ENCODE data around the gene DUSP6. TPM values are rescaled to one million over a fixed set of nuclear protein-coding genes. Genes with fewer than 3 reads are reported as not detected.

DUSP6 gene
- total RNA-seq, 4 donors from 2014 or later, result 22.9 to 83.4 (median 53.2) TPM

GRCh38 chr12:89328151-89329030, 23.9 kb downstream of the DUSP6 start:
- WGBS, 2 donors (ENCODE audit: low coverage in 1 of 2), result 74 to 91% methylated on average over 5 to 9 of the region's 9 CpGs

GRCh38 chr12:89327486-89328094, 24.7 kb downstream of the DUSP6 start:
- intact Hi-C loops (cut with DNase I; ENCODE audit: low total_unique reads), result no loop called here
- Histone ChIP-seq H3K4me1 (peaks cover 0 to 7% (median 4%) of the 10 kb centered on the region in 4 donors), H3K9me3 (peaks cover 0 to 3% of the 10 kb centered on the region in 2 donors), H3K27me3 (no peaks in the 10 kb centered on the region), H3K4me3 (no peak overlapping the region), H3K36me3 (no peaks in the 10 kb centered on the region), H3K27ac (peak overlapping the region in 2 of 4 donors; percentile 21 to 35)
- TF ChIP-seq POLR2AphosphoS5 (IDR thresholded peaks at IDR 0.05) (no peak), EP300 (IDR thresholded peaks at IDR 0.05; ENCODE audit: low read depth) (no peak), POLR2A (IDR thresholded peaks at IDR 0.05) (no peak)
- TF ChIP-seq, protein P1, sequence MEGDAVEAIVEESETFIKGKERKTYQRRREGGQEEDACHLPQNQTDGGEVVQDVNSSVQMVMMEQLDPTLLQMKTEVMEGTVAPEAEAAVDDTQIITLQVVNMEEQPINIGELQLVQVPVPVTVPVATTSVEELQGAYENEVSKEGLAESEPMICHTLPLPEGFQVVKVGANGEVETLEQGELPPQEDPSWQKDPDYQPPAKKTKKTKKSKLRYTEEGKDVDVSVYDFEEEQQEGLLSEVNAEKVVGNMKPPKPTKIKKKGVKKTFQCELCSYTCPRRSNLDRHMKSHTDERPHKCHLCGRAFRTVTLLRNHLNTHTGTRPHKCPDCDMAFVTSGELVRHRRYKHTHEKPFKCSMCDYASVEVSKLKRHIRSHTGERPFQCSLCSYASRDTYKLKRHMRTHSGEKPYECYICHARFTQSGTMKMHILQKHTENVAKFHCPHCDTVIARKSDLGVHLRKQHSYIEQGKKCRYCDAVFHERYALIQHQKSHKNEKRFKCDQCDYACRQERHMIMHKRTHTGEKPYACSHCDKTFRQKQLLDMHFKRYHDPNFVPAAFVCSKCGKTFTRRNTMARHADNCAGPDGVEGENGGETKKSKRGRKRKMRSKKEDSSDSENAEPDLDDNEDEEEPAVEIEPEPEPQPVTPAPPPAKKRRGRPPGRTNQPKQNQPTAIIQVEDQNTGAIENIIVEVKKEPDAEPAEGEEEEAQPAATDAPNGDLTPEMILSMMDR (IDR thresholded peaks at IDR 0.05), result no peak
- in situ Hi-C loops (cut with MboI; ENCODE audit: low pct_ligation_motif_present in 1 of 4, low pct_unique_long_range_greater_than_20kb in 1 of 4, low sequenced_read_pairs in 3 of 4), result no loop called here
- 69 to 77% methylated on average over 8 of the region's 8 CpGs for WGBS, 2 donors (ENCODE audit: low coverage in 1 of 2)
- DNase-seq, result no peak

More at GRCh38 chr12:89328151-89329030, 23.9 kb downstream of the DUSP6 start:
- peaks cover 0 to 3% of the 10 kb centered on the region in 2 donors for H3K9me3 ChIP-seq
- no peak for DNase-seq
- peaks cover 0 to 10% (median 4%) of the 10 kb centered on the region in 4 donors for H3K4me1 ChIP-seq
- no peak overlapping the region for H3K4me3 ChIP-seq
- intact Hi-C loops (cut with DNase I; ENCODE audit: low total_unique reads) (no loop called here), in situ Hi-C loops (cut with MboI; ENCODE audit: low pct_ligation_motif_present in 1 of 4, low pct_unique_long_range_greater_than_20kb in 1 of 4, low sequenced_read_pairs in 3 of 4) (no loop called here)
- no peaks in the 10 kb centered on the region for H3K27me3 ChIP-seq
- TF ChIP-seq POLR2AphosphoS5 (IDR thresholded peaks at IDR 0.05) (no peak), EP300 (IDR thresholded peaks at IDR 0.05; ENCODE audit: low read depth) (no peak), POLR2A (IDR thresholded peaks at IDR 0.05) (no peak)
- TF ChIP-seq, protein P1 (IDR thresholded peaks at IDR 0.05), result no peak
- no peaks in the 10 kb centered on the region for H3K36me3 ChIP-seq
- peak overlapping the region in 2 of 4 donors; percentile 21 to 35 for H3K27ac ChIP-seq

DNA sequence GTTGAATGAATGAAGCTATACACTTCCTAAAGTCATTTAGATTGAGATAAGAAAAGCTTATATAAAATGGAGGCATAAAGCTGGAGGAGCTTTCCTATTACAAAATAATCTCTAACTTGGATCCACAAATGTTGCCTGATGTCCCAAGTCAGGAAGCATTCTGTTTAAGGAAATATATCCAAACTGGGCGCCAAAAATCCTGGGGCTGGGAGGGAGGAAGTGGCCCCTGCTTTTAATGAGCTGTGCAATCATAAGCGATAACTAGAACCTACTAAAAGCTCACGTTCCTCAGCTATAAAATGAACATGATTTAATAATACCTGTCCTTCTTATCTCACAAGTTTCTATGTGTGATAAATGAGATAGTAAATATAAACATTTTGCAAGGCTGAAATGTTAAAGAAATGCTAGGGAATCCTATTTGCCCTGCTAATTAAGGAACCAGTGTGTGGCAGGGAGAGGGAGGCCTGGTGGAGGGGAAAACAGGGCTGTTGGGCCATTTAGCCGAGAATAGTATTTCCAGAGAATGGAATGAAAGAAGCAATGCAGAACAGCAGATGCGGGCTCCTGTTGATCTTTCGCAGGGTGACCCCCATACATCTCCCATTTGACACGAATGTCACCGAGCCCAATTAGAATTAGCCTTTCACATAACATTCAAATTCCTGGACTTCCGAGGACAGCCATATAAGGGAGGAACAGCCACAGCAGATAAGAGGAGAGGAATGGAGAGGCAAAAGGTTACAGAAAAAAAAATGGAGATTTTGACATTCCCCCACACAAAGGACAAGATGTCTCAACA, 25.9 kb downstream of the DUSP6 start:
- Histone ChIP-seq H3K27ac (peak overlapping the region in 1 of 4 donors; percentile 19), H3K27me3 (no peaks in the 10 kb centered on the region), H3K9me3 (peaks cover 0 to 3% of the 10 kb centered on the region in 2 donors), H3K4me1 (peaks cover 0 to 7% (median 4%) of the 10 kb centered on the region in 4 donors), H3K36me3 (no peaks in the 10 kb centered on the region), H3K4me3 (no peak overlapping the region)
- intact Hi-C loops (cut with DNase I; ENCODE audit: low total_unique reads), result no loop called here
- TF ChIP-seq, protein P1 (IDR thresholded peaks at IDR 0.05), result no peak
- TF ChIP-seq POLR2AphosphoS5 (IDR thresholded peaks at IDR 0.05) (no peak), POLR2A (IDR thresholded peaks at IDR 0.05) (no peak), EP300 (IDR thresholded peaks at IDR 0.05; ENCODE audit: low read depth) (no peak)
- in situ Hi-C loops (cut with MboI; ENCODE audit: low pct_ligation_motif_present in 1 of 4, low pct_unique_long_range_greater_than_20kb in 1 of 4, low sequenced_read_pairs in 3 of 4), result no loop called here
- 61 to 69% methylated on average over 6 to 9 of the region's 9 CpGs for WGBS, 2 donors (ENCODE audit: low coverage in 1 of 2)
- DNase-seq, result no peak

Data from transverse colon (tissue), 4 donors.